Right lobe of liver (tissue), 4 donors: ENCODE measurements around the gene USP12.

ENCODE experiments used
- POLR2A ChIP-seq: fragments of 450-650 bp; IDR thresholded peaks from one replicate; pipeline ENCODE4 v1.6.1; 2017; ENCODE audit warnings: antibody characterized with exemption, mild to moderate bottlenecking
- TF ChIP-seq, protein P1 (sequence below), 4 donors: fragments of 200-600 bp in 3 of 4; fragments of 450-650 bp in 1 of 4; IDR thresholded peaks; one replicate each; pipeline versions ENCODE4 v1.5.1 to v1.8.0; 2016 to 2022; ENCODE audit warnings: antibody characterized with exemption in 4 of 4, mild to moderate bottlenecking in 2 of 4
- donor health status: DM: no; HTN: no; CAD: no.
- donor health status: DM: no; HTN: no; CAD: no.
- donor health status: DM: no; HTN: yes; CAD: no.

DNA sequence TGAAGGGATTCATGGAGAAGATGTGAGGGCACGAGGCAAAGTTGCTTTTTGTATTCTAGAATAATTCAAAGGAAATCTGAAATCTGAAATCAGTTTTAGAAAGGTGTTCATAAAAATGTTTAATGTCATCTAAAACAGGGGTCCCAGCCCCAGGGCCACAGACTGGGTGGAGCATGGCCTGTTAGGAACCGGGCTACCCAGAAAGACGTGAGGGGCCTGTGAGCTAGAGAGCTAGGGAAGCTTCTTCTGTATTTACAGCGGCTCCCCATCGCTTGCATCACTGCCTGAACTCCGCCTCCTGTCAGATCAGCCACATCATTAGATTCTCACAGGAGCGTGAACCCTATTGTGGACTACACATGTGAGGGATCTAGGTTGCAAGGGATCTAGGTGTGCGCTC, 151.2 kb downstream of the USP12 start:
- TF ChIP-seq, protein P1, sequence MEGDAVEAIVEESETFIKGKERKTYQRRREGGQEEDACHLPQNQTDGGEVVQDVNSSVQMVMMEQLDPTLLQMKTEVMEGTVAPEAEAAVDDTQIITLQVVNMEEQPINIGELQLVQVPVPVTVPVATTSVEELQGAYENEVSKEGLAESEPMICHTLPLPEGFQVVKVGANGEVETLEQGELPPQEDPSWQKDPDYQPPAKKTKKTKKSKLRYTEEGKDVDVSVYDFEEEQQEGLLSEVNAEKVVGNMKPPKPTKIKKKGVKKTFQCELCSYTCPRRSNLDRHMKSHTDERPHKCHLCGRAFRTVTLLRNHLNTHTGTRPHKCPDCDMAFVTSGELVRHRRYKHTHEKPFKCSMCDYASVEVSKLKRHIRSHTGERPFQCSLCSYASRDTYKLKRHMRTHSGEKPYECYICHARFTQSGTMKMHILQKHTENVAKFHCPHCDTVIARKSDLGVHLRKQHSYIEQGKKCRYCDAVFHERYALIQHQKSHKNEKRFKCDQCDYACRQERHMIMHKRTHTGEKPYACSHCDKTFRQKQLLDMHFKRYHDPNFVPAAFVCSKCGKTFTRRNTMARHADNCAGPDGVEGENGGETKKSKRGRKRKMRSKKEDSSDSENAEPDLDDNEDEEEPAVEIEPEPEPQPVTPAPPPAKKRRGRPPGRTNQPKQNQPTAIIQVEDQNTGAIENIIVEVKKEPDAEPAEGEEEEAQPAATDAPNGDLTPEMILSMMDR (IDR thresholded peaks at IDR 0.05) = no peak
- no peak for TF ChIP-seq POLR2A
